GM18907 (cell line): ENCODE results near the gene RFK.
"Not testable (repeated sequence)": the region's sequence is repeated elsewhere in the genome, so short reads cannot be mapped to it uniquely, and the experiment has no call there.

Experiments
- ATAC-seq: cut with Tn5 transposase; IDR thresholded peaks from one replicate; pipeline ENCODE4 v1.9.1; 2021; ENCODE audit warnings: mild to moderate bottlenecking, moderate library complexity; ENCODE audit not compliant: unreplicated experiment

Gene RFK

DNA sequence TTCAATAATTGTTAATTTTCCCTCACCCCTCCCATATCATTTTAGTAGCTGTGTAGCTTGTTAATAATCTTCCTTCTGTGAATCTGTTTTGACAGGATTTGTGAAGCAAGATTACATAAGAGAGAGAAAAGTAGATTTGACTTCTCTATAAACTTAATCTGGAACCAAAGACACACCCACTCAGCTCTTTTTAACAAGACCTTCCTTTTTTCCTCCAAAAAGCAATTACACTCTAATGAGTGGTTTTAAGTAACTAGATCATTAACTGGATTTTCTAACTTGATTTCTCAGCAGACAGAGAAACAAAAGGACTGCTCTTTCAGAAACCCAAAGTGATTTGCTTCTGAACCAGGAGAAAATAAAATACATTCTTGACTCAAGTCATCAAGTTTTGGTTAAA lies 21.9 kb downstream of the RFK start:
- no peak for ATAC-seq

DNA sequence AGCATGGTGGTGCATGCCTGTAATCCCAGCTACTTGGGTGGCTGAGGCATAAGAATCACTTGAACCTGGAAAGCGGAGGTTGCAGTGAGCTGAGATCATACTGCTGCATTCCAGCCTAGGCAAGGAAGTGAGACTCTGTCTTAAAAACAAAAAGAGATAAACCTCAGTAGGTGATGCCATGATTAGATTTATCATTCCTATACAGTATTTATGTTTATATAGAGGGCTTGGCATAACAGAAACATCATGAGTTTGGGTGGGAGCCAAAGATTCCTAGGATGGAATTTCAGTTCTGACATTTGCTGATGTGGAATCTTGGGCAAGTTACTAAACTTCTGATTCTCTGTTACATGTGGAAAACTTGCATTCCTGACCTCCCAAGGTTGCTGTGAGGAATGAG lies 22.3 kb downstream of the RFK start:
- no peak for ATAC-seq

DNA sequence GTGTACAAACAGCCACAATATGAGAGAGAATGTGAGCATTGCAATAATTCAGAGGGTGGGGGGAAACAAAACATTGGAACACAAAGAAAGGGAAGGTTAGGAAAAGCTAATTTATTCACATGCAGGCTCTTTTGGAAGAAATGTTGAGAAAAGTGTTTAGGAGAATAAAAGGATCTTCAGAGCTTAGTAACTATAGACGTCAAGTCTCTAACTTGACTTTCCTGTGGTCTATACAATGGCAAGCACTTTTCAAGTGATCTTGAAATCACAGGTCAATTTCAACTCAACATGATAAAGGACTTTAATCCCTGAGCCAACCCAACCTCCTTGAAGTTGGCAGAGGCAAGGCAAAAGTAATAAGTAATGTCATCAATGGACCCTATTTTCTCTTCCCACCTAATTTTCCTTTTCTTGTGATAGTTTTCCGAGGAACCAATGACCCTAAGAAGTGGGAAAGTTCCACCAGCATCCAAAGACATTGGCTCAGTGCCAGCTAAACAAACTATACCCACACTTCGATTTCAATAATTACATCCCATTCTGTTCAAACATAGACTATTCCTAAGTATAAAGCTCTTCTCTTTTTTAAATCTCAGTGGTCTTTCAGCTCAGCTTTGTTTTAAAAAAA lies 23.7 kb downstream of the RFK start:
- ATAC-seq, result no peak

GRCh38 chr9:76369583-76369982 lies 24.6 kb downstream of the RFK start:
- ATAC-seq, result no peak

DNA sequence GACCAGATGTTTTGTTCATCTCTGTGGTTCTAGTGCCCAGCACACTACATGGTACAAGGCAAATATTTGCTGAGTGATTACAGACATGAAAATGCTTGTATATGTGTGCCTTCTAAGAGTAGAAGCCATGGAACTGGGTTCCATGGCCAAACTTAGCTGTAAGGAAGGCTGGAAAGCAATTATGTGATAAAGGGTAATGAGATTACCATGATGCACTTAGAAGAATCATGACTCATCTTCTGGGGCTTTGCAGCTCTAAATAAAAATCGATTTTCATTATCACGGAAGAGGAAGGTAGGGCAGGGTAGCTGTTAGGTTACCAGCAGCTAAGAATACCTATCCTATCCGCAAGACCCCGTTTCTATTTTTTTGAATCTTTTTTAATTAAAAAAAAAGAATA lies 28.0 kb downstream of the RFK start:
- no peak for ATAC-seq

DNA sequence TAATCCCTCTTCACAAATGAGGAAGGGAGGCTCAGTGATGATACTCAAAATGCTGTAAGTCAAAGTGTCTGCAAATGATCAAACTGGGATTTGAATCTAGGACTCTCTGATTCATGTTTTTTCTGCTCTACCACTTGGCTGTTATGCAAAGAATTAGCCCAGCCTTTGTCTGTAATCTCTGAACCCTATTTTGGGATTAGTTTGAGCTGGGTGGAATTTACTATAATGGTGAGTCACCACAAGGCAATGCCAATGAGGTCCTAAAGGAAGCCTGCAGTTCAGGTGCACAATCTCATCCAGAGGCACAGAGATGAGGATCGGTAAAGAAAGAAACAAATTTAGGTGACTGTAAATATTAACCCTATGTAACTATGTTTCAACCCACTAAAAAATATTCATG lies 29.2 kb downstream of the RFK start:
- ATAC-seq, result no peak

DNA sequence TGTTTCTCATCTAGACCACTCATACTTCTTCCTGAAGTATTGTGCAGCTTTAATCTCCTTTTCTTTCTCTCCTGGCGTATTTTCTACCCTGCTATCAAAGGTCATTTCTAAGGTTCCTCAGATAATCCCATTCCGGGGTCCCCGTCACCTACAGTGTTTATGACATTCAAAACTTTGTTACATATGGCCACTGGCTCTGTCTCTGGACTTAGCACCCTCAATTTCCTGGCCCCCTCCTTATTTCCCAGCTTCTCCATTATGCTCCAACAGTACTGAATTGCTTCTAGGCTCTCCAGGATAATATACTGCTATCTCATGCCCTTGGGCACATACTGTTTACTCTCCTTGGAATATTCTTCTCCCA lies 31.2 kb downstream of the RFK start:
- no peak for ATAC-seq

GRCh38 chr9:76362332-76363031 lies 31.7 kb downstream of the RFK start:
- ATAC-seq, result not testable (repeated sequence)

- ATAC-seq, result no peak
Measured at GRCh38 chr9:76359766-76360165, 34.5 kb downstream of the RFK start.

DNA sequence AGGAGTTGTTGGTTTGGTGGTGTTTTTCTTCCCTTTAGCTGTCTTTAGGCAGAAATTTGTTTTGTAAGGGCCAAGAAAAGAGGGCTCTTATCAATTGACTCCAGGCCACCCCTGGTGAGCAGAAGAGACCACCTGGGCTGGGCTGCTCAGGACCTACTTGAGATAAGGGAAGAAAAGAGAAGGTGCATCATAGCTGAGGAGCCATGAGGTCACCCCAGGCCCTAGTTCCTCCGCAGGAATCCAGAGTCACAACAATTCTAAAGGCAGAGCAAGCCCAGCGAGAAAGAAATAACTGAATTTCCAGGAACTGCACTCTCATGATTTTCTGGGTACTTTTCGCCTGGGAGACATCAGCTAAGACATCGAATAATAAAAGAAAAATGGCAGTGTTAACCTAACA lies 34.9 kb downstream of the RFK start:
- no peak for ATAC-seq

DNA sequence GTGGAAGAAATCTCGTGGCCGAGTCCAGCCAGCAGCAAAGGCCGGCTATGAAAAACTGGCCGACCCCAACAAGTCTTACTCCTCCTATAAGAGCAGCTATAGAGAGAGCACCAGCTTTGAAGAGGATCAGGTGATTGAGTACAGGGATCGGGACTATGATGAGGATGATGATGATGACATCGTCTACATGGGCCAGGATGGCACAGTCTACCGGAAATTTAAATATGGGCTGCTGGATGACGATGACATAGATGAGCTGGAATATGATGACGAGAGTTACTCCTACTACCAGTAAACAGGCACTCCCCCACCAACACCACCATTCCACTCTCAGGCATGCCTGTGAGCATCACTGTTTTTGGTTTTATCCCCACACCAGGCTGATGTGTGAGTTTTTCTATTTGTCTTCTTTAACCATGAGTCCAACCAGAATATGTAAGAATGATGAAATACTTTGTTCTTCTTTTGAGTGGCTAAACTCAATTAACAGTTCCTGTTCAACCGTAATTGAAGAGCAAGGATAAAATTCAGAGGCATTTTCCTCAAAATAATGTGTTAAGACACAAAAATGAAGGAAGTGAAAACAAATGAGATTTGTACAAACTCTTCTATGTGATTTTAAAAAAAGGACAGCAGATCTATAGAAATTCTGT lies 35.5 kb downstream of the RFK start:
- ATAC-seq, result no peak

DNA sequence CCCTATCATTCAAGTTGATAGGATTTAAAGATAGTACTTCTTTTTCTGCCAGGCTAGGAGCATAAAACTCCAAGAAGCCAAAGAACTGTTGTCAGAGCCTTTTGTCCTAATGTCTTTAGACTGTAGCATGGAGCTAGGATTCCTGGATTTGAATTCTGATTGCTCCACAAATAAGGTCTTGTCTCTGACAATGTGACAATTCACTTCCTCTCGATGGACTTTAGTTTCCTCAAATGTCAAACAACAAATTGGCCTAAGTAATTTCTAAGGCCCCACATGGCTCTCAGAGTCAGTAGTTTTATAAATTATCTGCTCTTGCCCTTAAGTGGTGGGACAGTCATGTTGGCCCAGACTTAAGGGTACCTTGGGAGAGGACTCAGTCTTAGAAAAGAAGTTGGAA lies 36.7 kb downstream of the RFK start:
- no peak for ATAC-seq

DNA sequence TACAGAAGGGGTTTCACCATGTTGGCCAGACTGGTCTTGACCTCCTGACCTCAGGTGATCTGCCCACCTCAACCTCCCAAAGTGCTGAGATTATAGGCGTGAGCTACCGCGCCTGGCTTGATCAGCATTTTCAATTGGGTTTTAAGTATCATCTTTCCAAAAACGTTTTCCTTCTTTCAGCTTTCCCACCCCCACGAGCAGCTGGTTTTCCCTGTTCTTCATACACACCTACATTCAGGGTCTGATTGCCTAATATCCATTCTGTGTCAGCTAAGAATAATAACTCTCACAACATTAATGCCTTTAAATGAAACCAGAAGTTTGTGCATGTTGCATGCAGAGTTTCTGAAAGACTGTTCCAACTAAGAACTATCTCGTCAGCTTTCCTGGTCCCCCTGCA lies 38.3 kb downstream of the RFK start:
- no peak for ATAC-seq

DNA sequence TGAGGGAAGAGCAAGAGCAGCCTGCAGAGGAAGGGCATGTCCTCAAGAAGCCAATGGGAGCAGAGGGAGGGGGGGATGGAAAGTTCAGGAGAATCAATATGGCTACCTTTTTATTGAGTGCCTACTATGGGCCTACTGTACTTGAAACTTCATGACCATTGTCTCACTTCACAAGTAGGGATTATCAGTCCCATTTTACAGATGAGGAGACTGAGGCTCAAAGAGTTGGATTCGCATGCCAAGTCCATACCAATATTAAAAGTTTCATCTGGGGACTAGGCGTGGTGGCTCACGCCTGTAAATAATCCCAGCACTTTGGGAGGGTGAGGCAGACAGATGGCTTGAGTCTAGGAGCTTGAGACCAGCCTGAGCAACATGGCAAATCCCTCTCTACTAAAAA lies 40.0 kb downstream of the RFK start:
- no peak for ATAC-seq

DNA sequence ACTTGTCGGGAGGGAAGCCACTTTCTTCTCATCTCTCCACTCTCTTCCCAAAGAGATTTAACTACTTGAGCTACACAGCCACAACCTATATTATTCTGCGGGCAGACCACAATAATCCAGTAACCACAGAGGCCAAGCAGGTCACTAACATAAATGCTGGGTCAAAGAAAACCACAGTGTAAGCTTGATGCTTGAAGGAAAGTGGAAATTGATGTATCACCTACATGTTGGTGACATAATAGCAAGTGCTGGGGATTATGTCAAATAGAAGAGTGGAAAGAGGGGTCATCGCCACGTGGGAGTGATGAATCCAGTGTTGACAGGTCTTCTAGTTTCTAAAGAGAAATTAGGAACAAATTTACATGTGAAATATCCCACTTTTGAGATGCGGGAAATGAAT lies 40.9 kb downstream of the RFK start:
- no peak for ATAC-seq

GRCh38 chr9:76352026-76352620 lies 42.1 kb downstream of the RFK start:
- no peak for ATAC-seq

- ATAC-seq, result no peak
Measured at GRCh38 chr9:76351006-76351405, 43.2 kb downstream of the RFK start.

DNA sequence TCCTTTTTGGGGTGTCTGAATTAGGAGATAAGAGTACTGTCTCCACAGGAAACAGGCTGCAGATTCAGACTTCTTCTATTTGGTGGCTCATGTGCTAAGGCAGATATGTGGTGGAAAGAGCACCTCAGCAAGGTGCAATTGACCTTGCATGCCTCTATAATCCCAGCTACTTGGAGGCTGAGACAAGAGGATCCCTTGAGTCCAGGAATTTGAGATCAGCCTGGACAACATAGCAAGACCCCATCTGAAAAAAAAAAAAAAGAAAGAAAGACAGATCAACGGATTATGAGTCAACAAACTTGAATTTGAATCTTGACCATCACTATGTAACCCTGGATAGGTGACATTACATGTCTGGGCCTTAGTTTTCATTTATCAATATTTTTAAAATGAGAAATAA lies 44.4 kb downstream of the RFK start:
- no peak for ATAC-seq

DNA sequence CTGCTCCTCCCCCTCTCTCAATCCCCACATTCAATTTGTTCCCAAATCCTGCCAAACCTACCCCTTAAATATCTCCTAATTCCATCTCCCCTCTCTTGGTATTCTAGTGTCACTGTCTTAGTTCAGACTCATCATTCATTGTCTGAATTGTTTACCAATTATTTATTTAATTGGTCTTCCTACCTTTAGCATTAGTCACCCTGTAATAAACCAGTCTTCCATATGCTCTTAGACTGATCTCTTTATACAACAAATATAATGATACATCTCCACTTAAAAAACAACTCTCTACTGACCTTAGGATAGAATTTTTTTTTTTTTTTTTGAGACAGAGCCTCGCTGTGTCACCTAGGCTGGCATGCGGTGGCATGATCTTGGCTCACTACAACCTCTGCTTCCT lies 51.4 kb downstream of the RFK start:
- ATAC-seq, result no peak

DNA sequence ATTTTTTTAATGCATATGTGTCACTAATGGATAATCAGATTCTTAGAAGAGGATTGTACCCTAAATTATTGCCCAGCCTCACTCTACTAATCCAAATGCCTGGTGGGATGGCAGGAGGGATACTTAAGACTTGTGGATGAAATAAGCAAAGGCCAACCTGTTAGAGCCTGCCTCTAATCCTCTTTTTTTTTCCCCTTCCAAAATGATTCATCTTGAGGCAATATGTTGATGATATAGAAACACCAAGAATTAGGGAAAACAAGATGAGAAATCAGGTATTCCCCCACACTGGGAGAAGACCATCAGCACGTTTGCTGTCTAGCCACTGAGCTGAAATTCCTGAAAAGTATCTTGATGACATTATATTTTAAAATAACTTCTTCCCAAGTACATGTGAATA lies 52.0 kb downstream of the RFK start:
- no peak for ATAC-seq

DNA sequence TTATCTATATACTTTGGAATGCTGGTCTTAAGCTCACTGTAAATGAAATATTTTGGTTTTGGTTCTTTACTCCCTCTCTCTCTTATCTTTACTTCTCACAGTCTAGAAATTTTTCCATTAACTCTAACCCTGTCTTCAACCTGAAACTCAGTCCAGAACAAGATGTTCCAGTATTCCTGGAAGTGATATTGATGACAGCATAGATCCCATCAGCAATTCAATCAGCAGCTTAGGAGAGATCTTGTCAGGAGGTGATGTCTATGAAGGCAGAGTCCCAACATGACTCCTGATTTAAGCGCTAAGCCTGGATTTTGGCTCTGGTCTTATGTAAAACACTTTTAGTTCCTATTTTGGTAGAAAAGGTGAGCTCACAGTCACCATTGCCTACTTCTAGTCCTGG lies 52.6 kb downstream of the RFK start:
- ATAC-seq, result no peak

DNA sequence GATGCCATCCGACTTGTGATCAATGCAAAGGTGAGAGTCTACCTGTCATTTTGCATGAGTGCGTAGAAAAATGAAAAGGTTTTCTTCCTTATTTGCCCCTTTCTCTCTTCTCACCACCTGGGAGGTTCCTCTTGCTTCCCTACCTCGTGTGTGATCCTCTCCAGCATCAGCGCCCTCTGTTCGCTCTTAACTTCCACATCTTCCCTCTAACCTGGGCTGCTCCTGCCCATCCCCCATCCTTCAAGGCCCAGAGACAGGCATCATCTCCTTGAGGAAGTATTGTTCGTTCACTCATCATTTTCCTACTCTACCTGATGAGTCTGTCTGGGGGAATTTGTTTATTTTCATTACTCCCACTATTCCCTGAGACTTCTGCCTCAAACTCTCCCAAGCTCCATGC lies 55.8 kb downstream of the RFK start:
- no peak for ATAC-seq
